Pons (tissue), 1 donor: Measurements from ENCODE around the gene HCK.

ENCODE experiments used
- DNase-seq: peaks from one replicate; pipeline ENCODE4 v3.0.0-alpha.2; 2016; ENCODE audit warnings: low spot score

Gene HCK

GRCh38 chr20:32129863-32130262 is 77.8 kb downstream of the HCK start:
- DNase-seq: no peak

- no peak for DNase-seq
Measured at GRCh38 chr20:32130352-32130751, 78.3 kb downstream of the HCK start.

- DNase-seq: no peak
Measured at GRCh38 chr20:32130965-32131364, 78.9 kb downstream of the HCK start.

DNA sequence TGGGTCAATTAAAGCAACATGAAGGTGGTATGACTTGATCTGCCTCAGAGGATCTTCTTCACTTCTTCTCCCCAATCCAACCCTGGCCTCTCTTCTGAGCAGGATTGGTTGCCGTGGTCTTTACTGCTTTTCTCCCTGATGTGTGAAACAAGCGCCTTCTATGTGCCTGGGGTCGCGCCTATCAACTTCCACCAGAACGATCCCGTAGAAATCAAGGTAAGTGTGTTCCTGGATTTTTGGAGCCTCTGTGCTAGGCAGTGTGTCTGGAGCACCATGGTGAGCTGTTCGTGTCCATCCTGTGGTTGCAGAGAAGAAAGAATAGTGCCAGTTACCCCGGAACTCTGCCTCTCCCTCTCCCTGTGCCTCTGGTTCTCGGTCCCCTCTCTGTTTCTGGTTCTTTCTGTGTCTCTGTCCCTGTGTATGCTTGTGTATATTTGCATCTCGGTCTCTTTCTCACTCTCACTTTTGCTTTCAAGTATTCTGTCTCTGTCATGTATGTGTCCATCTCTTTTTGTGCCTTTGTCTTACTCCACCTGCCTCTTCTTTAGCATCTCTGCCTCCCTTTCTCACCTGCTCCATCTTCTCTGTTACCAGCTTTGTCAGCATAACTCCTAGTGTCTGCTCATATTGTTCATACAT is 81.0 kb downstream of the HCK start:
- DNase-seq: no peak

DNA sequence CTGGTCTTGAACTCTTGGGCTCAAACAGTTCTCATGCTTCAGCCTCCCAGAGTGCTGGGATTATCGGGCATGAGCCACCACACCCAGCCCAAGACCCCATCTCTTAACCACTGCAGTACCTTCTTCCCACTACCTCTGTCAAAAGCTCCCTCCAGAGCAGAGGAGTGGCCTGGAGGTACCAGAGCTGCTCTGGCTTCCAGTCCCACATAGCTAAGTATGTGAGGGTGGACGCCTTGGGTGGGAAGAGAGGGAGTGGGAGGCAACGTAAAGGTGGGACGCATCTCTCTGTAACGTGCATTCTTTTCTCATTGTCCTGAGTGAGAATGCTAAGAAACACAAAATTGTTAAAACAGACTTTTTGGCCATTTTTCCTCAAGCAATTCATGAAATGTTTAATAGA is 82.0 kb downstream of the HCK start:
- DNase-seq: no peak

DNA sequence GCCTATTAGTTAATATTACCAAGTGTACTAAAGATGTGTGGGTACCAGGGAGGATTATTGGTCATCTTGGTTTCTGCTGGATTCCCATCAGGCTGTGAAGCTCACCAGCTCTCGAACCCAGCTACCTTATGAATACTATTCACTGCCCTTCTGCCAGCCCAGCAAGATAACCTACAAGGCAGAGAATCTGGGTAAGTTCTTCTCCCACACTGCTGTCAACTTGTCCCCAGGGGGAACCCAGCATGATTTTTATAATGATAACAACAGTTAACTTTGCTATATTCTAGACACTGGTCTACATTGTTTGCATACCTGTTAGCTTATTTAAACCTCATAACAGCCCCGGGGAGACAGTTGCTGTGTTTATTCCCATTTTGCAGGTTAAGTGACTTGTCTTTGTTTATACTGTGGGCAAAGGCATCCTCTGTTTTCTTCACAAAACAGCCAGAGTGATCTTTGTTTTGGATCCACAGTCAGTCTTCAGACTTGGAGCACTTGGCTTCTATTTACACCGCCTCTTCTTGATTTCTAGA is 84.0 kb downstream of the HCK start:
- DNase-seq: no peak

GRCh38 chr20:32138921-32139320 is 86.9 kb downstream of the HCK start:
- DNase-seq: no peak

- DNase-seq: no peak
Measured at GRCh38 chr20:32139947-32140346, 87.9 kb downstream of the HCK start.

- no peak for DNase-seq
Measured at GRCh38 chr20:32140603-32141002, 88.6 kb downstream of the HCK start.

DNA sequence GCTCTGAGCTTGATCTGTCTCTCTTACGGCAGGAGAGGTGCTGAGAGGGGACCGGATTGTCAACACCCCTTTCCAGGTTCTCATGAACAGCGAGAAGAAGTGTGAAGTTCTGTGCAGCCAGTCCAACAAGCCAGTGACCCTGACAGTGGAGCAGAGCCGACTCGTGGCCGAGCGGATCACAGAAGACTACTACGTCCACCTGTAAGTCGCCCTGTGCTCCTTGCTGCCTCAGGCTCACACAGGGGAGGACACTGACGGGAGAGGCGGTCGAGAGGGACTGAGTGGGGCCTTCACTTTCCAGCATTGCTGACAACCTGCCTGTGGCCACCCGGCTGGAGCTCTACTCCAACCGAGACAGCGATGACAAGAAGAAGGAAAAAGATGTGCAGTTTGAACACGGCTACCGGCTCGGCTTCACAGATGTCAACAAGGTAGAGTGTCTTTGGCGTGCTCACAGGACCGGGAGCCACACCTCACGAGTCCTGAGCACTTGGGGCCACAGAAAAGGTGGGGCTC is 89.5 kb downstream of the HCK start:
- no peak for DNase-seq

DNA sequence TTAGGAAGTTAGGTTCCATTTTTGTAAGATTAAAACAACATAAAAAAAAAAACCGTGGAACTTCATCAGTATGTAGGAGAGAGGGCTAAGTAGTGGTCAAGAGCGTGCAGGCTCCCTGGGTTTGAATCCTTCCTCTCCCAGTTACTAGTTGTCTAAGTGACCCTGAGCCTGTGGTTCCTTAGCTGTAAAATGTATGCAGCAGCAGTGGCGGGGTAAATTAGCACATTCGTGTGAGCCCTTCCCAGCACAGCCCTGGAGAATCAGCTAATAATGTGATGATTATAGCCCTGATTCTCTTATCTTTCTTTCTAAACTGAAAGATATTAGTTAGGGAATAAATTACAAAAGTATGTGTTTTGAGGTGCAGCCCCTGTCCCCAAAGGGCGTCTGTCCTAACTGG is 90.0 kb downstream of the HCK start:
- no peak for DNase-seq

GRCh38 chr20:32142991-32143390 is 90.9 kb downstream of the HCK start:
- DNase-seq: no peak

- no peak for DNase-seq
Measured at GRCh38 chr20:32144898-32145662, 93.0 kb downstream of the HCK start.

GRCh38 chr20:32149566-32150170 is 97.6 kb downstream of the HCK start:
- DNase-seq: no peak

- no peak for DNase-seq
Measured at GRCh38 chr20:32150291-32150848, 98.3 kb downstream of the HCK start.
